Stomach (tissue), 9 donors: Measurements from ENCODE around the gene NOM1. TPM values are rescaled to one million over a fixed set of nuclear protein-coding genes. Genes with fewer than 3 reads are reported as not detected.
"Not testable (repeated sequence)": the region's sequence is repeated elsewhere in the genome, so short reads cannot be mapped to it uniquely, and the experiment has no call there.

Source experiments
- DNase-seq, 2 donors: peaks; one replicate each; pipeline versions ENCODE4 v3.0.0 to v3.0.0-alpha.2; 2013 to 2019
- H3K27ac ChIP-seq, 5 donors: fragments of 200-600 bp in 4 of 5; sonication (generic) in 4 of 5; one replicate each; pipeline ENCODE4 v1.5.1; 2013 to 2019; ENCODE audit warnings: mild to moderate bottlenecking in 1 of 5, moderate library complexity in 1 of 5
- H3K27me3 ChIP-seq, 3 donors: fragments of 200-600 bp; sonication (generic); one replicate each; pipeline ENCODE4 v1.5.1; 2017 to 2019; ENCODE audit warnings: mixed run types in 1 of 3
- H3K36me3 ChIP-seq, 4 donors: fragments of 200-600 bp; sonication (generic); 1 replicate in 3 of 4; 2 replicates in 1 of 4; pipeline ENCODE4 v1.5.1; 2016 to 2019
- H3K4me1 ChIP-seq, 4 donors: fragments of 200-600 bp; sonication (generic); one replicate each; pipeline ENCODE4 v1.5.1; 2016 to 2019
- H3K4me3 ChIP-seq, 4 donors: fragments of 200-600 bp; sonication (generic) in 3 of 4; one replicate each; pipeline ENCODE4 v1.5.1; 2016 to 2019; ENCODE audit warnings: mild to moderate bottlenecking in 1 of 4
- H3K9me3 ChIP-seq, 4 donors: fragments of 200-600 bp; sonication (generic); one replicate each; pipeline ENCODE4 v1.5.1; 2016 to 2019
- CTCF ChIP-seq, 7 experiments: fragments of 450-650 bp in 4 of 7; fragments of 200-600 bp in 3 of 7; sonication (generic) in 3 of 7; IDR thresholded peaks; one replicate each; pipeline ENCODE4 v1.5.1; 2016 to 2019; ENCODE audit warnings: antibody characterized with exemption in 7 of 7, control low read depth in 2 of 7, mild to moderate bottlenecking in 1 of 7
- EP300 ChIP-seq: sonication (generic); formaldehyde crosslinking; IDR thresholded peaks from one replicate; pipeline ENCODE4 v1.6.1; 2017; ENCODE audit warnings: antibody characterized with exemption
- POLR2A ChIP-seq, 4 donors: fragments of 450-650 bp; IDR thresholded peaks; one replicate each; pipeline ENCODE4 v1.6.1; 2016; ENCODE audit warnings: antibody characterized with exemption in 4 of 4, control low read depth in 2 of 4, mild to moderate bottlenecking in 1 of 4, moderate library complexity in 1 of 4
- POLR2AphosphoS5 ChIP-seq, 3 donors: sonication (generic); formaldehyde crosslinking; IDR thresholded peaks; one replicate each; pipeline ENCODE4 v1.6.1; 2016; ENCODE audit warnings: antibody characterized with exemption in 3 of 3
- WGBS, 5 donors: extraction: QIAGEN DNeasy Blood & Tissue Kit in 3 of 5; methylation state at CpG; one replicate each; pipeline versions ENCODE4 v1.1.5 to v1.1.7; 2013 to 2018; 5-methylcytosine and 5-hydroxymethylcytosine counted together
- intact Hi-C: fragments of 100-400 bp; cut with DNase I; formaldehyde crosslinking; loops from one replicate; pipeline ENCODE4 v1.15.1; 2023; ENCODE audit warnings: low total_unique reads
- polyA plus RNA-seq, 3 donors: library from polyadenylated mRNA; stranded (reverse); fragments of 200-250 nt; gene quantifications; one replicate each; pipeline ENCODE4 v1.2.3, GENCODE V29; 2013
- total RNA-seq, 5 donors: library from RNA; depleted of rRNA; stranded (reverse); fragments of >200 nt; gene quantifications; one replicate each; pipeline versions ENCODE4 v1.1.0 to v1.2.3, GENCODE V29; 2014 to 2016
- donor health status: healthy with polysubstance abuse.
- donor health status: Bipolar disorder and iron deficiency.
- donor health status: healthy.

The NOM1 gene
- total and polyA plus RNA-seq, 8 donors, result 0.58 to 117 (median 12.4) TPM

DNA sequence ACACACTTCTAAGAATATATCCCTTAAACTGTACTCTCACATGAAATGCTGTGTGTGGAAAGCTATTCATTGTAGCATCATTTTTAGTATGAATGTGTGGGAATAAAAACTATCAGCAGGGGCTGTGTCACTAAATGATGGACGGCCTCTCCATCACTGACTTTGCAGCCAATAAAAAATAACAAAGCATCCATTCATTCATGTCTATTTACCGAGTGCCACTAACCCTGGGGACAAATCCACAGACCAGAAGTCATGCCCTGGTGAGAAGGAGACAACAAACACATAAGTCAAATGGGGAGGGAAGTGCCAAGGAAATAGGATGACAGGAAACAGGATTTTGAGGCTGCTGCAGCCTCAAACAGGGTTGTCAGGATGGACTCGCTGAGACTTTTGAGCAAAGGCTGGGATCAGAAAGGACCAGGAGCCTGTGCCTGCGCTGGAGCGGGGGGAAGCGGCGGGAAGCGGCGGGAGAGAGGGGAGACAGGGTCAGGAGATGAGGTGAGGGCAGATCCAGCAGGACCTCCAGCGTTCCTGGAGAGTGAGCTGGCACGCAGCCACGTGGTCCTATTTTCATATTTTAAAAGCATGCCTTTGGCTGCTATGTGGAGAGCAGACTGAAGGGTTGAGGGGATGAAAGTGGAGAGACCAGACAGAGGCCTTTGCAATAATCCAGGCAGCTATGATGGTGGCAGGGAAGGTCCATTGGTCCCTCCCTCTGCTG, 2.2 kb upstream of the NOM1 start:
- TF ChIP-seq POLR2AphosphoS5 (IDR thresholded peaks at IDR 0.05) (no peak), CTCF (IDR thresholded peaks at IDR 0.05) (no peak), POLR2A (IDR thresholded peaks at IDR 0.05) (no peak), EP300 (no peak)
- intact Hi-C loops, result no loop called here
- Histone ChIP-seq H3K4me1 (peaks cover 26 to 40% (median 29%) of the 10 kb centered on the region in 4 donors), H3K36me3 (peaks cover under 1 to 4% (median 2%) of the 10 kb centered on the region in 4 donors), H3K27ac (no peak overlapping the region), H3K9me3 (no peaks in the 10 kb centered on the region), H3K27me3 (peaks cover 0 to 38% (median 5%) of the 10 kb centered on the region in 3 donors), H3K4me3 (no peak overlapping the region)
- 55 to 67% (median 64%) methylated on average over 11 to 12 of the region's 12 CpGs for WGBS, 5 donors
- DNase-seq, result no peak

DNA sequence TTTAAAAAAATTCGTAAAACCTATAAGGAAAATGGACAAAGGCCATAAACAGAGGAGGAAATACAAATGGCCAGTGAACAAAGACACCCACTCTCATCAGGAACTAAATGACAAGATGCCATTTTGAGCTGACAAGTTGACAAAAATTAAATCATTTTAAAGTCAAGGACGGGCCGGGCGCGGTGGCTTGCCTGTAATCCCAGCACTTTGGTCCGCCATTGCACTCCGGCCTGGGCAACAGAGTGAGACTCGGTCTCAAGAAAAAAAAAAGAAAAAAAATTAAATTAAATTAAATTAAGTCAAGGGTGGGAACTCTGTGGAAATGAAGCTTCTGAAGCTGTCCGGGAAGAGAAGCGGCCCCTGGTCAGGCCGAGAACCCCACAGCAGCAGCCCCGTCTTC, 1.2 kb upstream of the NOM1 start:
- TF ChIP-seq CTCF (IDR thresholded peaks at IDR 0.05) (no peak), EP300 (no peak)
- Histone ChIP-seq H3K9me3 (no peaks in the 10 kb centered on the region), H3K36me3 (peaks cover 11 to 15% (median 13%) of the 10 kb centered on the region in 4 donors), H3K4me1 (peaks cover 26 to 43% (median 34%) of the 10 kb centered on the region in 4 donors), H3K27ac (peak overlapping the region in 1 of 5 donors; percentile 78), H3K27me3 (peaks cover 0 to 27% (median 5%) of the 10 kb centered on the region in 3 donors), H3K4me3 (peak overlapping the region; percentile 96 to 100 (median 99))
- WGBS, 5 donors, result 89 to 94% (median 90%) methylated on average over 12 of the region's 12 CpGs
- intact Hi-C loops, result no loop called here
- DNase-seq, result no peak

- intact Hi-C loops, result no loop called here
- Histone ChIP-seq H3K4me3 (peak overlapping the region; percentile 96 to 100 (median 99)), H3K36me3 (peaks cover 32 to 35% (median 33%) of the 10 kb centered on the region in 4 donors), H3K4me1 (peaks cover 26 to 43% (median 32%) of the 10 kb centered on the region in 4 donors), H3K27ac (peak overlapping the region in 3 of 5 donors; percentile 69 to 85 (median 78)), H3K9me3 (no peaks in the 10 kb centered on the region), H3K27me3 (peaks cover 0 to 8% (median 0%) of the 10 kb centered on the region in 3 donors)
- DNase-seq, result no peak
- no peak for TF ChIP-seq CTCF (IDR thresholded peaks at IDR 0.05)
- no peak for TF ChIP-seq POLR2AphosphoS5 (IDR thresholded peaks at IDR 0.05)
- TF ChIP-seq EP300, result no peak
- TF ChIP-seq POLR2A (IDR thresholded peaks at IDR 0.05), result no peak
- 1 to 3% (median 2%) methylated on average over 21 of the region's 21 CpGs for WGBS, 5 donors
Observed at GRCh38 chr7:156950381-156950858, 908 bp downstream of the NOM1 start.

- H3K27ac ChIP-seq, H3K4me3 ChIP-seq, H3K9me3 ChIP-seq, H3K27me3 ChIP-seq, intact Hi-C loops, DNase-seq: not testable (repeated sequence)
- Histone ChIP-seq H3K4me1 (peaks cover 26 to 43% (median 32%) of the 10 kb centered on the region in 4 donors), H3K36me3 (peaks cover 50 to 62% (median 60%) of the 10 kb centered on the region in 4 donors)
- WGBS, 5 donors, result 62 to 78% (median 74%) methylated on average over 11 to 12 of the region's 12 CpGs
Observed at GRCh38 chr7:156953215-156953614, 3.7 kb downstream of the NOM1 start.

GRCh38 chr7:156954941-156955340, 5.4 kb downstream of the NOM1 start:
- intact Hi-C loops, result no loop called here
- H3K27me3 ChIP-seq, result no peaks in the 10 kb centered on the region
- WGBS, 5 donors, result 86 to 97% (median 93%) methylated on average over 2 of the region's 2 CpGs

More at GRCh38 chr7:156954941-156955340, 5.4 kb downstream of the NOM1 start:
- no peak overlapping the region for H3K27ac ChIP-seq
- no peak for TF ChIP-seq POLR2AphosphoS5 (IDR thresholded peaks at IDR 0.05)
- peaks cover 56 to 79% (median 77%) of the 10 kb centered on the region in 4 donors for H3K36me3 ChIP-seq
- H3K9me3 ChIP-seq, result no peaks in the 10 kb centered on the region
- H3K4me1 ChIP-seq, result peaks cover 21 to 34% (median 25%) of the 10 kb centered on the region in 4 donors
- H3K4me3 ChIP-seq, result no peak overlapping the region
- no peak for DNase-seq
